Upper lobe of left lung (tissue), 6 donors: ENCODE measurements around the gene TM9SF2. TPM values are rescaled to one million over a fixed set of nuclear protein-coding genes. Genes with fewer than 3 reads are reported as not detected.

ENCODE experiments used
- ATAC-seq, 2 donors: fragments of 200-7000 bp; cut with Tn5 transposase; one replicate each; pipeline ENCODE4 v1.9.1; 2022; ENCODE audit warnings: mild to moderate bottlenecking in 2 of 2, moderate library complexity in 2 of 2; ENCODE audit not compliant: low FRiP score in 2 of 2
- DNase-seq, 2 donors: peaks; one replicate each; pipeline ENCODE4 v3.0.0-alpha.2; 2019 to 2020
- H3K27ac ChIP-seq, 4 donors: fragments of 200-600 bp; sonication (generic); one replicate each; pipeline ENCODE4 v1.5.1; 2016 to 2019
- H3K27me3 ChIP-seq, 4 donors: fragments of 200-600 bp; sonication (generic); one replicate each; pipeline ENCODE4 v1.5.1; 2017 to 2019
- H3K36me3 ChIP-seq, 4 donors: fragments of 200-600 bp; sonication (generic); one replicate each; pipeline ENCODE4 v1.5.1; 2016 to 2019
- H3K4me1 ChIP-seq, 4 donors: fragments of 200-600 bp; sonication (generic); one replicate each; pipeline ENCODE4 v1.5.1; 2018 to 2019
- H3K4me3 ChIP-seq, 4 donors: fragments of 200-600 bp; sonication (generic); one replicate each; pipeline ENCODE4 v1.5.1; 2017 to 2019; ENCODE audit warnings: mild to moderate bottlenecking in 2 of 4, moderate library complexity in 1 of 4
- H3K9me3 ChIP-seq, 4 donors: fragments of 200-600 bp; sonication (generic); one replicate each; pipeline ENCODE4 v1.5.1; 2018 to 2019
- CTCF ChIP-seq, 6 experiments: fragments of 450-650 bp in 4 of 6; fragments of 200-600 bp in 2 of 6; sonication (generic) in 2 of 6; IDR thresholded peaks; one replicate each; pipeline ENCODE4 v1.5.1; 2016 to 2019; ENCODE audit warnings: antibody characterized with exemption in 6 of 6
- EP300 ChIP-seq, 4 donors: sonication (generic); formaldehyde crosslinking; IDR thresholded peaks; one replicate each; pipeline ENCODE4 v1.5.1; 2017; ENCODE audit warnings: antibody characterized with exemption in 4 of 4, control low read depth in 2 of 4
- POLR2A ChIP-seq, 4 donors: fragments of 450-650 bp; IDR thresholded peaks; one replicate each; pipeline ENCODE4 v1.5.1; 2016 to 2017; ENCODE audit warnings: antibody characterized with exemption in 4 of 4, mild to moderate bottlenecking in 2 of 4
- POLR2AphosphoS5 ChIP-seq, 2 donors: sonication (generic); formaldehyde crosslinking; IDR thresholded peaks; one replicate each; pipeline ENCODE4 v1.5.1; 2017; ENCODE audit warnings: antibody characterized with exemption in 2 of 2
- WGBS, 2 donors: methylation state at CpG; one replicate each; pipeline ENCODE4 v1.1.5; 2017 to 2018; 5-methylcytosine and 5-hydroxymethylcytosine counted together
- total RNA-seq, 6 donors: library from RNA; depleted of rRNA in 4 of 6; stranded (reverse); fragments of >200 nt in 4 of 6; gene quantifications; one replicate each; pipeline versions ENCODE4 v1.1.0 to v1.2.1, GENCODE V29; 2016 to 2021
- donor health status: DM: no; HTN: no; CAD: no; lungs with moderate emphysema.
- donor health status: DM: no; HTN: yes; CAD: no; lungs with severe emphysema.

Gene TM9SF2
- total RNA-seq, 6 donors from 2014 or later = 34.7 to 142 (median 116) TPM

GRCh38 chr13:99476648-99477047 lies 24.6 kb upstream of the TM9SF2 start:
- H3K9me3 ChIP-seq = no peaks in the 10 kb centered on the region
- H3K27ac ChIP-seq = no peak overlapping the region
- H3K4me1 ChIP-seq = no peaks in the 10 kb centered on the region
- WGBS, 2 donors = 38 to 42% methylated on average over 3 to 4 of the region's 5 CpGs
- no peak overlapping the region for H3K4me3 ChIP-seq
- no peaks in the 10 kb centered on the region for H3K27me3 ChIP-seq
- no peak for TF ChIP-seq CTCF (IDR thresholded peaks at IDR 0.05)
- TF ChIP-seq EP300 (IDR thresholded peaks at IDR 0.05) = no peak
- TF ChIP-seq POLR2A (IDR thresholded peaks at IDR 0.05) = no peak
- TF ChIP-seq POLR2AphosphoS5 (IDR thresholded peaks at IDR 0.05) = no peak
- DNase-seq = no peak
- no peaks in the 10 kb centered on the region for H3K36me3 ChIP-seq
- no peak for ATAC-seq

- ATAC-seq (peak in 1 of 2 donors; percentile 49), DNase-seq (no peak)
- WGBS, 2 donors = 45 to 57% methylated on average over 4 of the region's 4 CpGs
- Histone ChIP-seq H3K4me3 (no peak overlapping the region), H3K4me1 (no peaks in the 10 kb centered on the region), H3K27me3 (no peaks in the 10 kb centered on the region), H3K9me3 (no peaks in the 10 kb centered on the region), H3K27ac (no peak overlapping the region), H3K36me3 (no peaks in the 10 kb centered on the region)
- TF ChIP-seq POLR2A (IDR thresholded peaks at IDR 0.05) (no peak), CTCF (IDR thresholded peaks at IDR 0.05) (no peak), EP300 (IDR thresholded peaks at IDR 0.05) (no peak), POLR2AphosphoS5 (IDR thresholded peaks at IDR 0.05) (no peak)
These were observed 23.8 kb upstream of the TM9SF2 start for GRCh38 chr13:99477493-99477892.

- ATAC-seq (no peak), DNase-seq (no peak)
- no peak overlapping the region for H3K27ac ChIP-seq
These were observed 19.9 kb upstream of the TM9SF2 start for GRCh38 chr13:99481366-99481765.

GRCh38 chr13:99484473-99484872 lies 16.8 kb upstream of the TM9SF2 start:
- DNase-seq = no peak
- Histone ChIP-seq H3K9me3 (no peaks in the 10 kb centered on the region), H3K4me3 (no peak overlapping the region), H3K27me3 (no peaks in the 10 kb centered on the region), H3K27ac (no peak overlapping the region), H3K4me1 (peaks cover 0 to 4% (median 1%) of the 10 kb centered on the region in 4 donors), H3K36me3 (no peaks in the 10 kb centered on the region)
- 57 to 63% methylated on average over 4 of the region's 4 CpGs for WGBS, 2 donors
- ATAC-seq = peak; percentile 56 to 65
- no peak for TF ChIP-seq EP300 (IDR thresholded peaks at IDR 0.05)
- TF ChIP-seq POLR2AphosphoS5 (IDR thresholded peaks at IDR 0.05) = peak; percentile 43 to 52
- TF ChIP-seq CTCF (IDR thresholded peaks at IDR 0.05) = no peak

More at GRCh38 chr13:99481366-99481765, 19.9 kb upstream of the TM9SF2 start:
- no peak overlapping the region for H3K4me3 ChIP-seq
- TF ChIP-seq POLR2A (IDR thresholded peaks at IDR 0.05) (no peak), CTCF (IDR thresholded peaks at IDR 0.05) (no peak), EP300 (IDR thresholded peaks at IDR 0.05) (no peak), POLR2AphosphoS5 (IDR thresholded peaks at IDR 0.05) (no peak)
- no peaks in the 10 kb centered on the region for H3K9me3 ChIP-seq
- peaks cover 0 to 4% (median 1%) of the 10 kb centered on the region in 4 donors for H3K4me1 ChIP-seq
- no peaks in the 10 kb centered on the region for H3K36me3 ChIP-seq
- H3K27me3 ChIP-seq = no peaks in the 10 kb centered on the region
- 79 to 84% methylated on average over 4 of the region's 4 CpGs for WGBS, 2 donors

- WGBS, 2 donors = 90 to 92% methylated on average over 3 of the region's 3 CpGs
- Histone ChIP-seq H3K36me3 (no peaks in the 10 kb centered on the region), H3K27ac (no peak overlapping the region), H3K9me3 (no peaks in the 10 kb centered on the region), H3K4me3 (no peak overlapping the region), H3K4me1 (peaks cover 0 to 4% (median 1%) of the 10 kb centered on the region in 4 donors), H3K27me3 (no peaks in the 10 kb centered on the region)
- TF ChIP-seq CTCF (IDR thresholded peaks at IDR 0.05) (no peak), EP300 (IDR thresholded peaks at IDR 0.05) (no peak), POLR2AphosphoS5 (IDR thresholded peaks at IDR 0.05) (no peak), POLR2A (IDR thresholded peaks at IDR 0.05) (no peak)
- ATAC-seq (no peak), DNase-seq (no peak)
These were observed 14.3 kb upstream of the TM9SF2 start for GRCh38 chr13:99486996-99487395.
